Smooth muscle cell (in vitro differentiated cells): ENCODE measurements around the gene TMEM191C. TPM values are rescaled to one million over a fixed set of nuclear protein-coding genes. Genes with fewer than 3 reads are reported as not detected.

Experiments used
- DNase-seq: peaks from one replicate; lab custom pipeline; 2025; ENCODE audit not compliant: unreplicated experiment; lab: John Stamatoyannopoulos, UW
- H2AFZ ChIP-seq: fragments of 200-600 bp; sonication (generic); 2 replicates; pipeline ENCODE4 v1.6.0; 2016; ENCODE audit warnings: antibody characterized with exemption, low read depth, mild to moderate bottlenecking
- H3F3A ChIP-seq: fragments of 200-600 bp; sonication (generic); 2 replicates; pipeline ENCODE4 v1.6.0; 2017; ENCODE audit warnings: antibody characterized with exemption, low read depth
- H3K27ac ChIP-seq: fragments of 200-600 bp; sonication (generic); 2 replicates; pipeline ENCODE4 v1.5.1; 2016; ENCODE audit warnings: low read depth, mild to moderate bottlenecking
- H3K27me3 ChIP-seq: fragments of 200-600 bp; sonication (generic); 2 replicates; pipeline ENCODE4 v1.6.1; 2016; ENCODE audit warnings: low read depth, mild to moderate bottlenecking
- H3K36me3 ChIP-seq: fragments of 200-600 bp; sonication (generic); 2 replicates; pipeline ENCODE4 v1.5.1; 2016; ENCODE audit warnings: low read depth
- H3K4me1 ChIP-seq: fragments of 200-600 bp; sonication (generic); 2 replicates; pipeline ENCODE4 v1.5.1; 2016; ENCODE audit warnings: low read depth
- H3K4me2 ChIP-seq: fragments of 200-600 bp; sonication (generic); 2 replicates; pipeline ENCODE4 v1.6.0; 2016; ENCODE audit warnings: mild to moderate bottlenecking
- H3K4me3 ChIP-seq: fragments of 200-600 bp; sonication (generic); 2 replicates; pipeline ENCODE4 v1.5.1; 2016; ENCODE audit warnings: mild to moderate bottlenecking
- H3K79me2 ChIP-seq: fragments of 200-600 bp; sonication (generic); 2 replicates; pipeline ENCODE4 v1.6.0; 2016; ENCODE audit warnings: low read depth, mild to moderate bottlenecking
- H3K9ac ChIP-seq: fragments of 200-600 bp; sonication (generic); 2 replicates; pipeline ENCODE4 v1.6.0; 2016; ENCODE audit warnings: low read depth
- H3K9me3 ChIP-seq: fragments of 200-600 bp; sonication (generic); replicated peaks from 2 replicates; pipeline ENCODE4 v1.5.1; 2016; ENCODE audit warnings: low read depth
- H4K20me1 ChIP-seq: fragments of 200-600 bp; sonication (generic); 2 replicates; pipeline ENCODE4 v1.6.0; 2016; ENCODE audit warnings: low read depth
- CTCF ChIP-seq: fragments of 200-600 bp; sonication (generic); IDR thresholded peaks from 2 replicates; pipeline ENCODE4 v1.5.1; 2017; ENCODE audit warnings: borderline replicate concordance, mild to moderate bottlenecking, antibody characterized with exemption; ENCODE audit not compliant: insufficient read depth, poor library complexity, severe bottlenecking
- WGBS: methylation state at CpG from one replicate; pipeline ENCODE4 v1.1.7; 2016; ENCODE audit warnings: low lambda C conversion rate; 5-methylcytosine and 5-hydroxymethylcytosine counted together
- polyA plus RNA-seq: library from polyadenylated mRNA; unstranded; fragments of >200 nt; fragmentation: Nextera tagmentation; extraction: Ambion mirVana; gene quantifications from 2 replicates; pipeline ENCODE4 v1.2.1, GENCODE V29; 2016
- total RNA-seq: library from RNA; depleted of rRNA; stranded (reverse); fragments of >200 nt; gene quantifications from 2 replicates; pipeline ENCODE4 v1.2.3, GENCODE V29; 2014

TMEM191C gene
- total and polyA plus RNA-seq, 2 experiments from 2014 or later: 1.4 to 3.2 TPM

DNA sequence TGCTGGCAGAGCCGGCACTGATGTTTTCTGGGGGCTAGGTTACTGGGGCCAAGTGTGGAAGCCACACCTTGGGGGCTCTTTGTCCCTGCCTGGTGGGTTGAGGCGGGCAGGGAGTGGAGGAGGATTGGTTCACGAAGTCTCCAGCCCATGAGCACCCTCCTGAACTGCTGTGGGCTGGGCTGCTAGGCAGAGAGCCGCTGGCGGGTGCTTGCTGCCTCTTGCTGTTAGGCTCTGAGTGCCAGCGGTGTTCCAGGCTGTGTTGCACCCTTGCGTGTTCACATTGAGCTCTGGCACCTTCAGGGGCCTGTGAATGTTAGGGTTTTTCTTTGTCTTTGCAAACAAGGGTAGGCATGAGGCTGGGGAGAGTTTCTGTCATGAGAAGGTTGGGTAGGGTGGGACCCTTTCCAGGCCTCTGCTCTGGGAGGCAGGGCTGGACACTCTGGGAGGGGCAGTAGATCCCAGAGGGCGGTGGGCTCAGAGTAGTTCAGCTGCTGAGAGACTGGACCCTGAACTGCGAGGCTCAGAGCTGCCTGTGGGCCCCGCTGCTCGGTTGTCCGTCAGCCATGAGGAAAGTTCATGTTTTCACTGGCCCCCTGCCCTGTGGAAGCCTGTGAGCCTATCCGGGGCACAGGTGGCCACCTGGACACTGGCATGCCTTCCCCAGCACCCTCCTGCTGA, 24.0 kb upstream of the TMEM191C start:
- H3F3A ChIP-seq: no peaks in the 10 kb centered on the region
- no peaks in the 10 kb centered on the region for H3K36me3 ChIP-seq
- H3K4me1 ChIP-seq: no peaks in the 10 kb centered on the region
- TF ChIP-seq CTCF: no peak
- H3K79me2 ChIP-seq: peaks cover 5% of the 10 kb centered on the region
- no peak overlapping the region for H3K9ac ChIP-seq
- peaks cover 58% of the 10 kb centered on the region for H4K20me1 ChIP-seq
- no peak overlapping the region for H2AFZ ChIP-seq
- no peak overlapping the region for H3K4me3 ChIP-seq
- H3K27me3 ChIP-seq: no peaks in the 10 kb centered on the region
- H3K9me3 ChIP-seq: no peaks in the 10 kb centered on the region
- no peak overlapping the region for H3K4me2 ChIP-seq
- no peak overlapping the region for H3K27ac ChIP-seq
- DNase-seq: no peak
- 96% methylated on average over 13 of the region's 13 CpGs for WGBS

DNA sequence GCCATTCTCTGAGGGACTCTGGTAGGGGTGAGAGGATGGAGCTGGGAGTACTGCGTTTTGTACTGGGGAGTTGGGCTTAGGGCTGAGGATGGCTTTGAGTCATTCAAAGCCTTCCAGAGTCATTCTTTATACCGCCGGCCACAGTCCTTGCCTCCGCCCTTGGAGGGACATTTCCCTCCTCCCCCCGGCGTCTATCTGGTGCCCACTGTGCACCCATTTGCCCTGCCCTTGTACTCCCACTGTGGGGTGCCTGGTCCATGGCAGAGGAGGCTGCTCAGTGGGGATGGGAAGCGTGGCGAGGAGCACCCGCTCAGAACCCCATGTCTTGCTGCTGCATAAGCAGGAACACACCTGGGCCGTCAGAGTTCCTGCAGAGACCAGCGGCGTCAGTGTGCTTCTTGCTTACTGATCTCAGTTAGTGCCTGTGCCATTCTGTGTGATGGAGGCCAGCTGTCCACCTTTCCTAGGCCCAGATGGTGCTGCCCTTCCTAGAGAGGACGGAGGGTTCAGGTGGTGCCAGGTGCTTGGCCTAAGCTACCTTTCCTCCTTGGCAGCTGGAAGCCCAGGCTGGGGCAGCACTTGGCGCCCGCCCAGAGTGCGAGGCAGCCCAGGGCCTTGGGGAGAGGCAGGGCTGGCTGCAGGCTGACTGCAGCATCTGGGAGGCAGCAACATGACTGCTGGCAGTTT, 23.3 kb upstream of the TMEM191C start:
- Histone ChIP-seq H4K20me1 (peaks cover 63% of the 10 kb centered on the region), H3K4me1 (no peaks in the 10 kb centered on the region), H3K9ac (no peak overlapping the region), H3K27me3 (no peaks in the 10 kb centered on the region), H3K4me3 (no peak overlapping the region), H3K79me2 (peaks cover 5% of the 10 kb centered on the region), H3K36me3 (no peaks in the 10 kb centered on the region), H2AFZ (no peak overlapping the region), H3K9me3 (no peaks in the 10 kb centered on the region), H3K27ac (no peak overlapping the region), H3F3A (no peaks in the 10 kb centered on the region), H3K4me2 (no peak overlapping the region)
- no peak for DNase-seq
- WGBS: 95% methylated on average over 16 of the region's 16 CpGs
- TF ChIP-seq CTCF: no peak

GRCh38 chr22:21444701-21445436, 22.3 kb upstream of the TMEM191C start:
- Histone ChIP-seq H3K27me3 (no peaks in the 10 kb centered on the region), H3F3A (no peaks in the 10 kb centered on the region), H3K27ac (no peak overlapping the region), H3K79me2 (peaks cover 5% of the 10 kb centered on the region), H3K9me3 (no peaks in the 10 kb centered on the region), H3K36me3 (no peaks in the 10 kb centered on the region), H4K20me1 (peaks cover 73% of the 10 kb centered on the region), H3K9ac (no peak overlapping the region), H3K4me3 (no peak overlapping the region), H3K4me2 (no peak overlapping the region), H3K4me1 (no peaks in the 10 kb centered on the region), H2AFZ (no peak overlapping the region)
- TF ChIP-seq CTCF: no peak
- WGBS: 95% methylated on average over 34 of the region's 35 CpGs
- no peak for DNase-seq
